Measurements from ENCODE around the gene RYR2. TPM values are rescaled to one million over a fixed set of nuclear protein-coding genes. Genes with fewer than 3 reads are reported as not detected.

RYR2 gene
- total and polyA plus RNA-seq, 9 of the 15 experiments (the other 6 are each of a cell fraction or from before 2014, with no cell fraction given): 0.03 to 0.42 (median 0.14) TPM

- TF ChIP-seq CBX8 (IDR thresholded peaks at IDR 0.05; ENCODE audit: borderline replicate concordance, extremely low read depth, low read depth, low read length, poor library complexity, severe bottlenecking): no peak
These were observed 311.9 kb downstream of the RYR2 start (continued) for GRCh38 chr1:237353918-237354317.

- in situ Hi-C loops (cut with MboI) (no loop called here), intact Hi-C loops (cut with micrococcal nuclease) (no loop called here)
- H3K27ac ChIP-seq (ENCODE audit: extremely low read depth, low read depth, low read length): no peak overlapping the region
- CTCF ChIA-PET (ENCODE audit: low intra/inter-chr PET ratio): no interaction called here
- no peaks in the 10 kb centered on the region for H3K36me3 ChIP-seq (ENCODE audit: control insufficient read depth, insufficient read depth, low read length)
- POLR2A ChIA-PET: no interaction called here
- no peaks in the 10 kb centered on the region for H3K9me1 ChIP-seq (ENCODE audit: control insufficient read depth, insufficient read depth, low read length)
- ATAC-seq (no peak), FAIRE-seq (no peak), DNase-seq (ENCODE audit: extremely low read depth in 1 of 4, low spot score in 3 of 4) (no peak)
- no peaks in the 10 kb centered on the region for H3K4me1 ChIP-seq (replicated peaks in 1 of 2; ENCODE audit: control insufficient read depth in 2 of 2, insufficient read depth in 2 of 2, low read length in 2 of 2)
- no peaks in the 10 kb centered on the region for H3K27me3 ChIP-seq (ENCODE audit: control insufficient read depth in 2 of 2, insufficient read depth in 2 of 2, low read length in 2 of 2)
- no peak overlapping the region for H3K9ac ChIP-seq (ENCODE audit: insufficient read depth in 1 of 2, low read depth in 2 of 2, low read length in 2 of 2)
- H3K4me3 ChIP-seq: no peak overlapping the region
- WGBS (ENCODE audit: insufficient coverage, low coverage, missing lambda C conversion rate): 0% methylated on average over 1 of the region's 1 CpG
- no peak overlapping the region for H3K4me2 ChIP-seq (ENCODE audit: insufficient read depth, low read length)
- TF ChIP-seq ZNF146 (CRISPR knock-in tag; IDR thresholded peaks at IDR 0.05; ENCODE audit: unreplicated experiment): no peak
- BruUV-seq (replicated peaks): no TSS peak
- H3K9me3 ChIP-seq (replicated peaks; ENCODE audit: control insufficient read depth, insufficient read depth, low read depth, low read length): no peaks in the 10 kb centered on the region
- H3K79me2 ChIP-seq (ENCODE audit: control insufficient read depth, insufficient read depth, low read length): no peaks in the 10 kb centered on the region
- no peak overlapping the region for H2AFZ ChIP-seq (ENCODE audit: low read depth, low read length)
- no peaks in the 10 kb centered on the region for H4K20me1 ChIP-seq (replicated peaks; ENCODE audit: control insufficient read depth, insufficient read depth, low read length)
These were observed 313.0 kb downstream of the RYR2 start for GRCh38 chr1:237355022-237355421.

GRCh38 chr1:237358555-237358954 lies 316.6 kb downstream of the RYR2 start:
- intact Hi-C loops (cut with micrococcal nuclease): no loop called here
- in situ Hi-C loops (cut with MboI): no loop called here
- Histone ChIP-seq H3K9me1 (ENCODE audit: control insufficient read depth, insufficient read depth, low read length) (no peaks in the 10 kb centered on the region), H3K9ac (ENCODE audit: insufficient read depth in 1 of 2, low read depth in 2 of 2, low read length in 2 of 2) (no peak overlapping the region), H3K4me1 (replicated peaks in 1 of 2; ENCODE audit: control insufficient read depth in 2 of 2, insufficient read depth in 2 of 2, low read length in 2 of 2) (no peaks in the 10 kb centered on the region), H3K36me3 (ENCODE audit: control insufficient read depth, insufficient read depth, low read length) (no peaks in the 10 kb centered on the region), H3K4me2 (ENCODE audit: insufficient read depth, low read length) (no peak overlapping the region), H3K27me3 (ENCODE audit: control insufficient read depth in 2 of 2, insufficient read depth in 2 of 2, low read length in 2 of 2) (no peaks in the 10 kb centered on the region), H4K20me1 (replicated peaks; ENCODE audit: control insufficient read depth, insufficient read depth, low read length) (no peaks in the 10 kb centered on the region), H3K4me3 (no peak overlapping the region), H3K79me2 (ENCODE audit: control insufficient read depth, insufficient read depth, low read length) (no peaks in the 10 kb centered on the region), H3K9me3 (replicated peaks; ENCODE audit: control insufficient read depth, insufficient read depth, low read depth, low read length) (no peaks in the 10 kb centered on the region), H2AFZ (ENCODE audit: low read depth, low read length) (no peak overlapping the region), H3K27ac (ENCODE audit: extremely low read depth, low read depth, low read length) (no peak overlapping the region)
- FAIRE-seq (no peak), ATAC-seq (no peak), DNase-seq (ENCODE audit: extremely low read depth in 1 of 4, low spot score in 3 of 4) (no peak)
- BruUV-seq (replicated peaks): no TSS peak
- POLR2A ChIA-PET: no interaction called here
- no peak for TF ChIP-seq SMAD4 (CRISPR knock-in tag; conservative IDR thresholded peaks at IDR 0.05)
- TF ChIP-seq ZFP91 (CRISPR knock-in tag; IDR thresholded peaks at IDR 0.05): no peak
- TF ChIP-seq HEY1 (CRISPR knock-in tag; IDR thresholded peaks at IDR 0.05; ENCODE audit: borderline replicate concordance): no peak
- no peak for TF ChIP-seq XRCC5 (IDR thresholded peaks at IDR 0.05; ENCODE audit: low read depth, low read length)
- no peak for TF ChIP-seq CSDE1 (IDR thresholded peaks at IDR 0.05)
- no peak for TF ChIP-seq RFX1 (IDR thresholded peaks at IDR 0.05)
- WGBS (ENCODE audit: insufficient coverage, low coverage, missing lambda C conversion rate): 0% methylated on average over 1 of the region's 1 CpG
- CTCF ChIA-PET (ENCODE audit: low intra/inter-chr PET ratio): no interaction called here
